Nephron progenitor cell (in vitro differentiated cells): ENCODE measurements around the gene NCAPG2.
"Not testable (repeated sequence)": the region's sequence is repeated elsewhere in the genome, so short reads cannot be mapped to it uniquely, and the experiment has no call there.

Experiments used
- DNase-seq: peaks from one replicate; pipeline ENCODE4 v3.0.0; 2021
- H3K27ac Mint-ChIP-seq: 2 replicates; pipeline ENCODE4 v1.8.0; 2021; ENCODE audit warnings: mild to moderate bottlenecking, moderate library complexity, mixed read lengths
- H3K27me3 Mint-ChIP-seq: 2 replicates; pipeline ENCODE4 v1.8.0; 2021; ENCODE audit warnings: mild to moderate bottlenecking, low read depth, mixed read lengths; ENCODE audit not compliant: poor library complexity
- H3K36me3 Mint-ChIP-seq: 2 replicates; pipeline ENCODE4 v1.8.0; 2021; ENCODE audit warnings: low read depth, mixed read lengths
- H3K4me1 Mint-ChIP-seq: 2 replicates; pipeline ENCODE4 v1.8.0; 2021; ENCODE audit warnings: mixed read lengths
- H3K4me3 Mint-ChIP-seq: 2 replicates; pipeline ENCODE4 v1.8.0; 2021; ENCODE audit warnings: mild to moderate bottlenecking, moderate library complexity, mixed read lengths
- H3K9me3 Mint-ChIP-seq: 2 replicates; pipeline ENCODE4 v1.8.0; 2021; ENCODE audit warnings: mild to moderate bottlenecking, moderate library complexity, mixed read lengths
- TF ChIP-seq, protein P1 (sequence below): fragments of 200-600 bp; sonication (generic); IDR thresholded peaks from 2 replicates; pipeline ENCODE4 v1.5.0; 2021; ENCODE audit warnings: antibody characterized with exemption

Gene NCAPG2

DNA sequence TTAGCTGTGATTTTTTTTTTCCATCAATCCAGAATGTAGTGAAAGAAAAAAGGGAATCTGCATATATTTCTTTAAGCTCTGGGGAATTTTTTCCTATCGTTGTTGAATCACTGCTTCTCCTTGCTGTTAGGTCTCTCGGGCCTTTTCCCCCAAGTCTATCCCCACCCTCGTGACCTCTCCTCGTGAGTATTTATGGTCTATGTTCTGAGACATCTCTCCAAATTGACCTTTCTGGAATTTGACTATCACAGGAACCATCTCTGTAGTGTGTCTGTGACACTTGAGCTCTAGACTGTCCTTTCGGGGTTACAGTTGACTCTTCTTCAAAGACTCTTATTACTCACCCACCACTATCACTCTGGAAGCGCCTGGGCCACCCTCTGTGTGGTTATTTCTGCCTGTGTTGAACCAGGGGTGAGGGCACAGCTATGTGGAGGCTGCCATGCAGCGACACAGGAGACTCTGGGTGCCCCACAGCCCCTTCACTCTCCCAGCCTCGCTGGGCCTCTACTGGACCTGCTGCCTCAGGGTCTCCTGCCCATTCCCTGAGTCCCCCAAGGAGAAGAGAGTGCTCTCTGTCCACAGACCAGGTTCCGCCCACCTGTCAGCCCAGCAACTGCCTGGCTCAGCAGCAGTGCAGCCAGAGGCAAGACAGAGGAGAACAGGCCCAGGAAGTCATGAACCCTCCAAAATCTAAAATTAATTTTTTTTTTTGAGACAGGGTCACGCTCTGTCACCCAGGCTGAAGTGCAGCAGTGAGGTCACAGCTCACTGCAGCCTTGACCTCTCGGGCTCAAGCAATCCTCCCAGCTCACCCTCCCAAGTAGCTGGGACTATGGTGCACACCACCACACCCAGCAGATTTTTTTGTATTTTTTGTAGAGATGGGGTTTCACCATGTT, 71.3 kb downstream of the NCAPG2 start:
- H3K27ac Mint-ChIP-seq = peak overlapping the region; percentile 31
- no peaks in the 10 kb centered on the region for H3K4me1 Mint-ChIP-seq
- peaks cover 49% of the 10 kb centered on the region for H3K36me3 Mint-ChIP-seq
- H3K9me3 Mint-ChIP-seq = no peaks in the 10 kb centered on the region
- no peaks in the 10 kb centered on the region for H3K27me3 Mint-ChIP-seq
- no peak overlapping the region for H3K4me3 Mint-ChIP-seq
- DNase-seq = no peak
- TF ChIP-seq, protein P1, sequence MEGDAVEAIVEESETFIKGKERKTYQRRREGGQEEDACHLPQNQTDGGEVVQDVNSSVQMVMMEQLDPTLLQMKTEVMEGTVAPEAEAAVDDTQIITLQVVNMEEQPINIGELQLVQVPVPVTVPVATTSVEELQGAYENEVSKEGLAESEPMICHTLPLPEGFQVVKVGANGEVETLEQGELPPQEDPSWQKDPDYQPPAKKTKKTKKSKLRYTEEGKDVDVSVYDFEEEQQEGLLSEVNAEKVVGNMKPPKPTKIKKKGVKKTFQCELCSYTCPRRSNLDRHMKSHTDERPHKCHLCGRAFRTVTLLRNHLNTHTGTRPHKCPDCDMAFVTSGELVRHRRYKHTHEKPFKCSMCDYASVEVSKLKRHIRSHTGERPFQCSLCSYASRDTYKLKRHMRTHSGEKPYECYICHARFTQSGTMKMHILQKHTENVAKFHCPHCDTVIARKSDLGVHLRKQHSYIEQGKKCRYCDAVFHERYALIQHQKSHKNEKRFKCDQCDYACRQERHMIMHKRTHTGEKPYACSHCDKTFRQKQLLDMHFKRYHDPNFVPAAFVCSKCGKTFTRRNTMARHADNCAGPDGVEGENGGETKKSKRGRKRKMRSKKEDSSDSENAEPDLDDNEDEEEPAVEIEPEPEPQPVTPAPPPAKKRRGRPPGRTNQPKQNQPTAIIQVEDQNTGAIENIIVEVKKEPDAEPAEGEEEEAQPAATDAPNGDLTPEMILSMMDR = no peak

DNA sequence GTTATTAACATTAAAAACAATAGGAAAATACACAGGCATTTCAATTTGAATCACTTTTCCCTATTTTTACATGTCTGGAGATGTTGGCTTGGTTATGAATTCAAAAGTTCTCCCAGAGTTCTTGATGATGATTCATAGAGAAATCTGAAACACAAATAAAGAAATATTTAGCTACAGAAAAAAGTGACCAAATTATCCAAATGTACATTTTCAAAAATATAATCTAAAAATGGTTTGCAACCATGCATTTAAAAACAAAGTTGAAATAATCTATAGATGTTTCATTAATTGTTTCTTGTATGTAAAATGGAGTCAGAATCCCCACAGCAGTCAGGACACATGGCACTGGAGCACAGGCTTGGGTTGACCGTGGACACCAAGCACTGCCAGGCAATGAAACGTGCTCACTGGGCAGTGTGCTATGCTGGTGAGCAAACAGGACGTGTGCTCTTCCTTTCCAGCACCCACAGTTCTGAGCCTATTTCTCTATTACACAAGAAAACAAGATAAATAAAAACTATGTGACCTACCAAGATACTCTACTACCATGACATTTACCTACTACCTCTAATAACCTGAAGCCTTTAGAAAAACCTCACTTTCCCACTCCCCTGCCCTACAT, 72.9 kb downstream of the NCAPG2 start:
- peaks cover 52% of the 10 kb centered on the region for H3K36me3 Mint-ChIP-seq
- H3K27me3 Mint-ChIP-seq = no peaks in the 10 kb centered on the region
- H3K4me3 Mint-ChIP-seq = no peak overlapping the region
- H3K27ac Mint-ChIP-seq = no peak overlapping the region
- DNase-seq = no peak
- TF ChIP-seq, protein P1 = no peak
- H3K9me3 Mint-ChIP-seq = no peaks in the 10 kb centered on the region
- H3K4me1 Mint-ChIP-seq = peaks cover 4% of the 10 kb centered on the region

GRCh38 chr7:158626289-158626688, 78.3 kb downstream of the NCAPG2 start:
- peak overlapping the region; percentile 83 for H3K27ac Mint-ChIP-seq
- DNase-seq, H3K27me3 Mint-ChIP-seq, H3K9me3 Mint-ChIP-seq, H3K4me3 Mint-ChIP-seq: not testable (repeated sequence)
- peaks cover 13% of the 10 kb centered on the region for H3K4me1 Mint-ChIP-seq
- H3K36me3 Mint-ChIP-seq = peaks cover 79% of the 10 kb centered on the region

GRCh38 chr7:158623241-158623640, 81.4 kb downstream of the NCAPG2 start:
- Mint-ChIP-seq H3K36me3 (peaks cover 63% of the 10 kb centered on the region), H3K27ac (no peak overlapping the region), H3K4me1 (peaks cover 13% of the 10 kb centered on the region), H3K9me3 (no peaks in the 10 kb centered on the region), H3K27me3 (peaks cover 3% of the 10 kb centered on the region), H3K4me3 (no peak overlapping the region)
- no peak for DNase-seq
- TF ChIP-seq, protein P1 = no peak

DNA sequence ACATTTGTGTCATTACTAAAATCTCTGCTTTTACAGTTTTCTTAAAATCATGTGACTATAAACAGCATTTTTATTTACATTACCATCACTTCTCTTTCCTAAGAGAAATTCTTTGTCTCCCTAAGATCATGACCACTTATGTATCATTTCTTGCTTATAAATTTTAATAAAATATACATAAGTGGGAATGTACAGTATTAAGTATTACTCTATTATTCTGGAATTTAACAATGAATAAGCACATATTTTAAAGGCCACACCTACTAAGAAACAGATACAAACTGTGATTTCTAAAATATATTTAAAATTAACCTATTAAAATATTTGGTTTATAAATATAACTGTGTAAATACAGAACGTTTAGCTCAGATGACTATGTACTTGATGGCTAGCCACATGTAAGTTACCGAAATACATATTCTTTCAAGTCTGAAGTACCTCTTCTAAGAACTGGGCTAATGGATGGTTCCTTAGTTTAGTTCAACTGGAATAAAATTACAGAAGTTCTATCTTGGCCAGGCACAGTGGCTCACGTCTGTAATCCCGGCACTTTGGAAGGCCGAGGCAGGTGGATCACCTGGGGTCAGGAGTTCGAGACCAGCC, 83.7 kb downstream of the NCAPG2 start:
- H3K4me3 Mint-ChIP-seq = no peak overlapping the region
- TF ChIP-seq, protein P1 = no peak
- H3K4me1 Mint-ChIP-seq = peaks cover 23% of the 10 kb centered on the region
- no peak for DNase-seq
- H3K27me3 Mint-ChIP-seq = peaks cover 7% of the 10 kb centered on the region
- no peak overlapping the region for H3K27ac Mint-ChIP-seq
- no peaks in the 10 kb centered on the region for H3K9me3 Mint-ChIP-seq
- H3K36me3 Mint-ChIP-seq = peaks cover 46% of the 10 kb centered on the region

DNA sequence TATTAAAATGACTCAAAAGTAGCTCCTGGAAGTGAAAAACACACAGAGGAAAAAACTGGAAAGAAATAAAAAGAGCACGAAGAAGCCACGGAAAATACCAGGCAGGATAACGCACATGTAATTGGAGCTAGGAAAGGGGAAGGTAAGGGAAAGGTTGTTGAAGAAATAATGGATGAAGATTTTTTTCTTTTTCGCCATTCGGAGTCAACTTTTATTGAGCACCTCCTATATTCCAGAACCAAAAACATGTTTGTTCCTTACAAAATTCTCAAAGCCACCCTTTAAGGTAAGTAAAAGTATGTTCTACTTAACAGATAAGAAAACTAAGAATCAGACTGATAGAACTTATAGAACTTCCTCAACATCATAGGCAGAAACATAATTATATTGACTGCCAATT, 84.2 kb downstream of the NCAPG2 start:
- peaks cover 5% of the 10 kb centered on the region for H3K27me3 Mint-ChIP-seq
- no peaks in the 10 kb centered on the region for H3K9me3 Mint-ChIP-seq
- no peak overlapping the region for H3K4me3 Mint-ChIP-seq
- DNase-seq = no peak
- no peak overlapping the region for H3K27ac Mint-ChIP-seq
- H3K36me3 Mint-ChIP-seq = peaks cover 41% of the 10 kb centered on the region
- peaks cover 26% of the 10 kb centered on the region for H3K4me1 Mint-ChIP-seq
- TF ChIP-seq, protein P1 = no peak
